Measurements from ENCODE around the gene GRIA4. TPM values are rescaled to one million over a fixed set of nuclear protein-coding genes. Genes with fewer than 3 reads are reported as not detected.

GRIA4 gene
- total RNA-seq, 4 donors from 2014 or later, result not detected

- Histone ChIP-seq H3K36me3 (no peaks in the 10 kb centered on the region), H3K27ac (no peak overlapping the region), H3K27me3 (no peaks in the 10 kb centered on the region), H3K9me3 (no peaks in the 10 kb centered on the region), H3K4me1 (no peaks in the 10 kb centered on the region), H3K4me3 (no peak overlapping the region)
- TF ChIP-seq CTCF (IDR thresholded peaks at IDR 0.05), result no peak
- TF ChIP-seq POLR2A (IDR thresholded peaks at IDR 0.05), result no peak
- WGBS, 2 donors, result 77 to 87% methylated on average over 3 of the region's 3 CpGs
- intact Hi-C loops (cut with DNase I), result no loop called here
- DNase-seq, result no peak
Measured at GRCh38 chr11:105968021-105968697, 358.3 kb downstream of the GRIA4 start.

- no peaks in the 10 kb centered on the region for H3K27me3 ChIP-seq
- intact Hi-C loops (cut with DNase I), result no loop called here
- H3K27ac ChIP-seq, result no peak overlapping the region
- no peaks in the 10 kb centered on the region for H3K9me3 ChIP-seq
- H3K4me3 ChIP-seq, result no peak overlapping the region
- no peaks in the 10 kb centered on the region for H3K36me3 ChIP-seq
- H3K4me1 ChIP-seq, result no peaks in the 10 kb centered on the region
- WGBS, 2 donors, result 58 to 67% methylated on average over 1 of the region's 1 CpG
- DNase-seq, result no peak
- TF ChIP-seq CTCF (IDR thresholded peaks at IDR 0.05), result no peak
- TF ChIP-seq POLR2A (IDR thresholded peaks at IDR 0.05), result no peak
Measured at GRCh38 chr11:105969756-105970155, 359.9 kb downstream of the GRIA4 start.

- H3K27me3 ChIP-seq, result no peaks in the 10 kb centered on the region
- H3K4me3 ChIP-seq, result no peak overlapping the region
- H3K36me3 ChIP-seq, result no peaks in the 10 kb centered on the region
- DNase-seq, result no peak
- 67 to 88% methylated on average over 1 of the region's 1 CpG for WGBS, 2 donors
- TF ChIP-seq CTCF (IDR thresholded peaks at IDR 0.05), result no peak
- TF ChIP-seq POLR2A (IDR thresholded peaks at IDR 0.05), result no peak
- H3K4me1 ChIP-seq, result no peaks in the 10 kb centered on the region
- no peaks in the 10 kb centered on the region for H3K9me3 ChIP-seq
- intact Hi-C loops (cut with DNase I), result no loop called here
- no peak overlapping the region for H3K27ac ChIP-seq
Measured at GRCh38 chr11:105975128-105975527, 365.3 kb downstream of the GRIA4 start.

GRCh38 chr11:105979997-105980703 is 370.3 kb downstream of the GRIA4 start:
- Histone ChIP-seq H3K9me3 (no peaks in the 10 kb centered on the region), H3K27me3 (no peaks in the 10 kb centered on the region), H3K4me1 (no peaks in the 10 kb centered on the region), H3K27ac (no peak overlapping the region), H3K4me3 (no peak overlapping the region), H3K36me3 (no peaks in the 10 kb centered on the region)
- TF ChIP-seq POLR2A (IDR thresholded peaks at IDR 0.05) (no peak), CTCF (IDR thresholded peaks at IDR 0.05) (no peak)
- intact Hi-C loops (cut with DNase I), result no loop called here
- WGBS, 2 donors, result 86 to 87% methylated on average over 10 of the region's 10 CpGs
- DNase-seq, result no peak

- Histone ChIP-seq H3K4me3 (no peak overlapping the region), H3K36me3 (no peaks in the 10 kb centered on the region), H3K4me1 (no peaks in the 10 kb centered on the region), H3K27me3 (no peaks in the 10 kb centered on the region), H3K27ac (no peak overlapping the region), H3K9me3 (no peaks in the 10 kb centered on the region)
- TF ChIP-seq CTCF (IDR thresholded peaks at IDR 0.05) (no peak), POLR2A (IDR thresholded peaks at IDR 0.05) (no peak)
- WGBS, 2 donors, result 63 to 66% methylated on average over 2 of the region's 2 CpGs
- no peak for DNase-seq
- intact Hi-C loops (cut with DNase I), result no loop called here
Measured at GRCh38 chr11:105986554-105986953, 376.7 kb downstream of the GRIA4 start.
